Tongue (tissue), 2 donors: ENCODE data around the gene YWHAE. TPM values are rescaled to one million over a fixed set of nuclear protein-coding genes. Genes with fewer than 3 reads are reported as not detected.
"Not testable (repeated sequence)": the region's sequence is repeated elsewhere in the genome, so short reads cannot be mapped to it uniquely, and the experiment has no call there.

Experiments
- DNase-seq: peaks from one replicate; pipeline ENCODE4 v3.0.0-alpha.2; 2015
- total RNA-seq: library from RNA; depleted of rRNA; stranded (reverse); fragments of >200 nt; gene quantifications from one replicate; pipeline ENCODE4 v1.2.3, GENCODE V29; 2014

The YWHAE gene
- total RNA-seq: 755 TPM

GRCh38 chr17:1399679-1400512, at the start of gene YWHAE:
Gene YWHAE (minus strand): TSS chr17:1400222. CDS start chr17:1400110, 112 bp downstream.
- peak; percentile 99 for DNase-seq

GRCh38 chr17:1449412-1449967, 49.5 kb upstream of the YWHAE start:
- no peak for DNase-seq

GRCh38 chr17:1447052-1447451, 47.0 kb upstream of the YWHAE start:
- DNase-seq: no peak

GRCh38 chr17:1446201-1446600, 46.2 kb upstream of the YWHAE start:
- no peak for DNase-seq

GRCh38 chr17:1445695-1446094, 45.7 kb upstream of the YWHAE start:
- not testable (repeated sequence) for DNase-seq

- DNase-seq: not testable (repeated sequence)
Measured at GRCh38 chr17:1442721-1443120, 42.7 kb upstream of the YWHAE start.

GRCh38 chr17:1442187-1442586, 42.2 kb upstream of the YWHAE start:
- DNase-seq: no peak

GRCh38 chr17:1440921-1441320, 40.9 kb upstream of the YWHAE start:
- no peak for DNase-seq

- DNase-seq: no peak
Measured at GRCh38 chr17:1438593-1439083, 38.6 kb upstream of the YWHAE start.

- no peak for DNase-seq
Measured at GRCh38 chr17:1435326-1435725, 35.3 kb upstream of the YWHAE start.

- DNase-seq: no peak
Measured at GRCh38 chr17:1434150-1434549, 34.1 kb upstream of the YWHAE start.

GRCh38 chr17:1431631-1432104, 31.6 kb upstream of the YWHAE start:
- no peak for DNase-seq

GRCh38 chr17:1423456-1424135, 23.6 kb upstream of the YWHAE start:
- no peak for DNase-seq

GRCh38 chr17:1422885-1423284, 22.9 kb upstream of the YWHAE start:
- DNase-seq: no peak

- DNase-seq: no peak
Measured at GRCh38 chr17:1421470-1421869, 21.4 kb upstream of the YWHAE start.

GRCh38 chr17:1420981-1421380, 21.0 kb upstream of the YWHAE start:
- no peak for DNase-seq

GRCh38 chr17:1420163-1420562, 20.1 kb upstream of the YWHAE start:
- DNase-seq: no peak

GRCh38 chr17:1418476-1418875, 18.5 kb upstream of the YWHAE start:
- DNase-seq: not testable (repeated sequence)

GRCh38 chr17:1416414-1416813, 16.4 kb upstream of the YWHAE start:
- DNase-seq: no peak

- DNase-seq: no peak
Measured at GRCh38 chr17:1414634-1415033, 14.6 kb upstream of the YWHAE start.

- no peak for DNase-seq
Measured at GRCh38 chr17:1414001-1414574, 14.1 kb upstream of the YWHAE start.

- peak; percentile 43 for DNase-seq
Measured at GRCh38 chr17:1413281-1413791, 13.3 kb upstream of the YWHAE start.
